ENCODE data around the gene SIAH3. TPM values are rescaled to one million over a fixed set of nuclear protein-coding genes. Genes with fewer than 3 reads are reported as not detected.

Gene SIAH3
- polyA plus RNA-seq, 1 donor (not counting 4 experiments of a cell fraction or from before 2014, with no cell fraction given) = 0.12 TPM

DNA sequence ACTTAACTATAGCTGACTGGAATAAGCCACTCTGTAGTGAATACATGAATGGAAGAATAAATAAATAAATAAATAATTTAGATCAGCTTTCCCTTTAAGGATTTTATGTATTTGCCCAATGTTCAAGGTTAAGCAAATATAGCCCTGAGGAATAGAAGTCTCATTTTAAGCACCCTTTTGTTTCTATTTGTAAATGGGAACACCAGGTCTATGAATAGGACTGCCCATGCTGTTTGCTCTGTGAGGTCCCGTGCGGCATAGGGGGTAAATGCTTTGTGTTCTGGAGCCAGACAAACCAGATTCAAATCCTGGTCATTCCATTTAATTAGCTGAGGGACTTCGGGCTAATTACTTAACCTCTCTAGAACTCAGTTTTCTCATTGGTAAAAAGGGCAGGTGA lies 120.1 kb downstream of the SIAH3 start:
- no peak overlapping the region for H3K4me2 ChIP-seq (ENCODE audit: control insufficient read depth, extremely low read depth, insufficient read depth, low read depth, low read length)
- dilution Hi-C loops (cut with MboI; ENCODE audit: extremely low pct_ligation_motif_present, low sequenced_read_pairs) = no loop called here
- no peaks in the 10 kb centered on the region for H3K9me3 ChIP-seq (ENCODE audit: control insufficient read depth, low read depth, low read length)
- H3K36me3 ChIP-seq (ENCODE audit: control insufficient read depth in 2 of 2, extremely low read depth in 1 of 2, insufficient read depth in 2 of 2, low read length in 2 of 2) = no peaks in the 10 kb centered on the region
- TF ChIP-seq CTCF (optimal IDR thresholded peaks at IDR 0.05 in 1 of 3, IDR thresholded peaks at IDR 0.05 in 1 of 3, conservative IDR thresholded peaks at IDR 0.05 in 1 of 3; ENCODE audit: extremely low read depth in 1 of 3, insufficient read depth in 2 of 3, low read length in 3 of 3) (no peak), EZH2 (IDR thresholded peaks at IDR 0.05; ENCODE audit: low read length) (no peak)
- H3K4me3 ChIP-seq (ENCODE audit: control insufficient read depth in 2 of 3, extremely low read depth in 1 of 3, insufficient read depth in 2 of 3, low read depth in 1 of 3, low read length in 3 of 3) = no peak overlapping the region
- H3K9ac ChIP-seq (ENCODE audit: control insufficient read depth, extremely low read depth, insufficient read depth, low read length) = no peak overlapping the region
- no peak overlapping the region for H3K27ac ChIP-seq (ENCODE audit: control insufficient read depth, insufficient read depth, low read length)
- FAIRE-seq (no peak), DNase-seq (ENCODE audit: low read depth, low spot score) (no peak)
- H4K20me1 ChIP-seq (ENCODE audit: control insufficient read depth, extremely low read depth, insufficient read depth, low read length) = peaks cover 2% of the 10 kb centered on the region
- no peak overlapping the region for H2AFZ ChIP-seq (ENCODE audit: control insufficient read depth, low read length)
- H3K79me2 ChIP-seq (ENCODE audit: control insufficient read depth, insufficient read depth, low read length) = no peaks in the 10 kb centered on the region
- no peaks in the 10 kb centered on the region for H3K9me1 ChIP-seq (ENCODE audit: control insufficient read depth, extremely low read depth, insufficient read depth, low read length)
- no peaks in the 10 kb centered on the region for H3K27me3 ChIP-seq (ENCODE audit: control insufficient read depth, extremely low read depth, insufficient read depth, low read length)
- no peaks in the 10 kb centered on the region for H3K4me1 ChIP-seq (ENCODE audit: control insufficient read depth, extremely low read depth, insufficient read depth, low read length)

DNA sequence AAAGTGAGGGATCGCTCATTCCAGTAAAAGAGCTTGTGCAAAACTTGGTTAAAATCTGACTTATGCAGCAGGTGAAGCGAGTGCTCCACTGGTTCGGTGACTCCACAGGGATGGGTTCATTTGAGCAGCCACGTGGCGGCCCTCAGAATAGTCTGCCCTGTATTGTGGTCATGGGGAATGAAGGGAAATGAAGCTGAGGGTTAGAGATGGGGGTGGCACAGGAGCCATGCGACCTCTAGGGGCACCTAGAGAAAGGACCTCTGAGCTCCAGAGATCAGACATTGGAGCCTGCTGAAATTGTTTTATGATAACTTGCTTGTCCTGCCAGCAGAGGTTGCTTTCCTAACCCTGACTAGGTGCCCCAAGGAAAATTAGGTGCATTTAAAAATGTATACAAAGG lies 122.8 kb downstream of the SIAH3 start:
- TF ChIP-seq CTCF (optimal IDR thresholded peaks at IDR 0.05 in 1 of 3, IDR thresholded peaks at IDR 0.05 in 1 of 3, conservative IDR thresholded peaks at IDR 0.05 in 1 of 3; ENCODE audit: extremely low read depth in 1 of 3, insufficient read depth in 2 of 3, low read length in 3 of 3) (peak in 1 of 3 experiments; percentile 10), EZH2 (IDR thresholded peaks at IDR 0.05; ENCODE audit: low read length) (no peak)
- H4K20me1 ChIP-seq (ENCODE audit: control insufficient read depth, extremely low read depth, insufficient read depth, low read length) = no peaks in the 10 kb centered on the region
- no peaks in the 10 kb centered on the region for H3K79me2 ChIP-seq (ENCODE audit: control insufficient read depth, insufficient read depth, low read length)
- H3K4me3 ChIP-seq (ENCODE audit: control insufficient read depth in 2 of 3, extremely low read depth in 1 of 3, insufficient read depth in 2 of 3, low read depth in 1 of 3, low read length in 3 of 3) = no peak overlapping the region
- no peak for DNase-seq (ENCODE audit: low read depth, low spot score)
- no peaks in the 10 kb centered on the region for H3K4me1 ChIP-seq (ENCODE audit: control insufficient read depth, extremely low read depth, insufficient read depth, low read length)
- H3K9me3 ChIP-seq (ENCODE audit: control insufficient read depth, low read depth, low read length) = no peaks in the 10 kb centered on the region
- dilution Hi-C loops (cut with MboI; ENCODE audit: extremely low pct_ligation_motif_present, low sequenced_read_pairs) = no loop called here
- no peaks in the 10 kb centered on the region for H3K9me1 ChIP-seq (ENCODE audit: control insufficient read depth, extremely low read depth, insufficient read depth, low read length)
- no peaks in the 10 kb centered on the region for H3K27me3 ChIP-seq (ENCODE audit: control insufficient read depth, extremely low read depth, insufficient read depth, low read length)
- no peak overlapping the region for H3K27ac ChIP-seq (ENCODE audit: control insufficient read depth, insufficient read depth, low read length)
- H3K9ac ChIP-seq (ENCODE audit: control insufficient read depth, extremely low read depth, insufficient read depth, low read length) = no peak overlapping the region
- H2AFZ ChIP-seq (ENCODE audit: control insufficient read depth, low read length) = no peak overlapping the region
- FAIRE-seq = no peak
- no peaks in the 10 kb centered on the region for H3K36me3 ChIP-seq (ENCODE audit: control insufficient read depth in 2 of 2, extremely low read depth in 1 of 2, insufficient read depth in 2 of 2, low read length in 2 of 2)
- no peak overlapping the region for H3K4me2 ChIP-seq (ENCODE audit: control insufficient read depth, extremely low read depth, insufficient read depth, low read depth, low read length)

Small RNAs within 50 kb of the gene (small RNA-seq; reads per million reads assigned to genes)
- 0 reads per million in 3 experiments for gene RF00017 (ENCODE audit: insufficient read length in 3 of 3, low read depth in 3 of 3, low replicate concordance in 1 of 3)

Other genes starting within 250 kb of the SIAH3 start
- not detected in 3 replicates for gene ERICH6B, start 236.0 kb downstream of the SIAH3 start, polyA plus RNA-seq
- not detected in 3 replicates for gene CBY2, start 149.4 kb downstream of the SIAH3 start, polyA plus RNA-seq
- 4.8 to 10.6 TPM (median 6.1 TPM) in 3 replicates for gene ZC3H13, start 201.0 kb upstream of the SIAH3 start, polyA plus RNA-seq